ENCODE data around the gene FGD5.

The FGD5 gene

GRCh38 chr3:14946739-14947099 is 128.0 kb downstream of the FGD5 start:
- DNase-seq (ENCODE audit: low read depth), result no peak
- H3K4me3 ChIP-seq (ENCODE audit: low read depth, low read length), result peak overlapping the region; percentile 90

GRCh38 chr3:14947100-14947885 is 128.5 kb downstream of the FGD5 start, which contains the start of gene NR2C2:
TSS of gene NR2C2 (plus strand) at chr3:14947583. CDS start at chr3:15003915, 56,332 bp downstream.
- H3K4me3 ChIP-seq (ENCODE audit: low read depth, low read length), result peak within 1 kb of the TSS; percentile 90

GRCh38 chr3:14947886-14948608 is 129.3 kb downstream of the FGD5 start:
- peak overlapping the region; percentile 90 for H3K4me3 ChIP-seq (ENCODE audit: low read depth, low read length)
- DNase-seq (ENCODE audit: low read depth), result peak; percentile 80

More at GRCh38 chr3:14947100-14947885, 128.5 kb downstream of the FGD5 start, which contains the start of gene NR2C2:
- DNase-seq (ENCODE audit: low read depth), result no peak

GRCh38 chr3:14948609-14949038 is 129.9 kb downstream of the FGD5 start:
- H3K4me3 ChIP-seq (ENCODE audit: low read depth, low read length), result peak overlapping the region; percentile 90
- DNase-seq (ENCODE audit: low read depth), result no peak

- peak overlapping the region; percentile 90 for H3K4me3 ChIP-seq (ENCODE audit: low read depth, low read length)
- DNase-seq (ENCODE audit: low read depth), result no peak
These were observed 130.4 kb downstream of the FGD5 start for GRCh38 chr3:14949126-14949525.

- DNase-seq (ENCODE audit: low read depth), result no peak
- no peak overlapping the region for H3K4me3 ChIP-seq (ENCODE audit: low read depth, low read length)
These were observed 131.5 kb downstream of the FGD5 start for GRCh38 chr3:14950274-14950673.

- no peak overlapping the region for H3K4me3 ChIP-seq (ENCODE audit: low read depth, low read length)
- DNase-seq (ENCODE audit: low read depth), result no peak
These were observed 138.4 kb downstream of the FGD5 start for GRCh38 chr3:14957153-14957552.

GRCh38 chr3:14957925-14958324 is 139.2 kb downstream of the FGD5 start:
- DNase-seq (ENCODE audit: low read depth), result no peak
- H3K4me3 ChIP-seq (ENCODE audit: low read depth, low read length), result no peak overlapping the region

- no peak for DNase-seq (ENCODE audit: low read depth)
- no peak overlapping the region for H3K4me3 ChIP-seq (ENCODE audit: low read depth, low read length)
These were observed 140.7 kb downstream of the FGD5 start for GRCh38 chr3:14959359-14959943.

GRCh38 chr3:14962762-14963161 is 144.0 kb downstream of the FGD5 start:
- DNase-seq (ENCODE audit: low read depth), result peak; percentile 27
- H3K4me3 ChIP-seq (ENCODE audit: low read depth, low read length), result no peak overlapping the region

GRCh38 chr3:14967285-14967684 is 148.5 kb downstream of the FGD5 start:
- H3K4me3 ChIP-seq (ENCODE audit: low read depth, low read length), result no peak overlapping the region
- DNase-seq (ENCODE audit: low read depth), result no peak

GRCh38 chr3:14969671-14970070 is 150.9 kb downstream of the FGD5 start:
- no peak overlapping the region for H3K4me3 ChIP-seq (ENCODE audit: low read depth, low read length)
- DNase-seq (ENCODE audit: low read depth), result no peak

- H3K4me3 ChIP-seq (ENCODE audit: low read depth, low read length), result no peak overlapping the region
- no peak for DNase-seq (ENCODE audit: low read depth)
These were observed 157.6 kb downstream of the FGD5 start for GRCh38 chr3:14976317-14976716.

- no peak overlapping the region for H3K4me3 ChIP-seq (ENCODE audit: low read depth, low read length)
- no peak for DNase-seq (ENCODE audit: low read depth)
These were observed 161.9 kb downstream of the FGD5 start for GRCh38 chr3:14980689-14981088.

Measured in skeletal muscle cell (primary cell).